Activated effector memory CD4-positive, alpha-beta T cell treated with Interleukin-2 at 50 U/mL for 16 hours (primary cell): Measurements from ENCODE around the gene RNF213.

Source experiments
- DNase-seq: peaks from one replicate; pipeline ENCODE4 v3.0.0-alpha.2; 2020

RNF213 gene

GRCh38 chr17:80260791-80261158 lies at the start of gene RNF213:
Gene RNF213, plus strand, starts transcription at chr17:80260852. Its CDS starts 2,830 bp downstream, at chr17:80263682.
- peak; percentile 46 for DNase-seq

- no peak for DNase-seq
Measured at GRCh38 chr17:80212109-80212508, 48.5 kb upstream of the RNF213 start.

DNA sequence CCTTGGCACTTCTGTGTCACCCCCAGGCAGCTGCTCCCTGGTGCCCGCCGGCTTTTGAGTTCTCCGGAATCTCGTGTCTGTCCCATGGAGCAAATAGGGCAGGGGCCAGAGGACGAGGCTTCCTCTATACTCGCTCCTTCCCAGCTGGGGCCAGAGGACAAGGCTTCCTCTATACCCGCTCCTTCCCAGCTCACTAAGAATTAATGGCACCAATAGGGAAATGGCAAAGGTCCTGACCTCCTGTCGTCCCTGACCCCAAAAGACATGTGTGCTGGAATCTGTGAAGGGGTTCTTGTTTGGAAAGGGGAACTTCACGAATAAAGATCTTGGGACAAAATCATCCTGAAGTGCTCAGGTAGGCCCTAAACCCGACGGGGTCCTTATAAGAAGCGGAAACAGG lies 48.1 kb upstream of the RNF213 start:
- no peak for DNase-seq

DNA sequence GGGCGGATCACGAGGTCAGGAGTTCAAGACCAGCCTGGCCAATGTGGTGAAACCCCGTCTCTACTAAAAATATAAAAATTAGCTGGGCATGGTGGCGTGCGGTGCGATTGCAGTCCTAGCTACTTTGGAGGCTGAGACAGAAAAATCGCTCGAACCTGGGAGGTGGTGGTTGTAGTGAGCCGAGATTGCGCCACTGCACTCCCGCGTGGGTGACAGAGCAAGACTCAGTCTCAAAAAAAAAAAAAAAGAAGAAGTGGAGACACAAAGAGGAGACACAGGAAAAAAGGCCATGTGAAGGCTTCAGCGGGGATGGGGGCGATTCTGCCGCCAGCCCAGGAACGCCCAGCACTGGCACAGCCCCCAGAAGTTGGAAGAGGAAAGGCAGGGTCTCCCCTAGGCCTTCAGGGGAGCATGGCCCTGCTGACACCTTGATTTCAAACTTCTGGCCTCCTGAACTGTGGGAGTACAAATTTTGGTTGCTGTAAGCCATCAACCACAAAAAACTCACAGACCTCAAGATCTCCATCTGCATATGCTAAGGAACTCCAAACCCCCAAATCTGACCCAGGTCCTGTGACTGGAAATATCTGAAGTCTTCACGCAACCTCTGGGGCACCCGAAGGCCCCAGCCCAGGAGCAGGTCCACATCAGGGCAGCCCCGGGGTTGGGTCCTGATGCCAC lies 47.5 kb upstream of the RNF213 start:
- no peak for DNase-seq

GRCh38 chr17:80213643-80213975 lies 47.0 kb upstream of the RNF213 start:
- no peak for DNase-seq

DNA sequence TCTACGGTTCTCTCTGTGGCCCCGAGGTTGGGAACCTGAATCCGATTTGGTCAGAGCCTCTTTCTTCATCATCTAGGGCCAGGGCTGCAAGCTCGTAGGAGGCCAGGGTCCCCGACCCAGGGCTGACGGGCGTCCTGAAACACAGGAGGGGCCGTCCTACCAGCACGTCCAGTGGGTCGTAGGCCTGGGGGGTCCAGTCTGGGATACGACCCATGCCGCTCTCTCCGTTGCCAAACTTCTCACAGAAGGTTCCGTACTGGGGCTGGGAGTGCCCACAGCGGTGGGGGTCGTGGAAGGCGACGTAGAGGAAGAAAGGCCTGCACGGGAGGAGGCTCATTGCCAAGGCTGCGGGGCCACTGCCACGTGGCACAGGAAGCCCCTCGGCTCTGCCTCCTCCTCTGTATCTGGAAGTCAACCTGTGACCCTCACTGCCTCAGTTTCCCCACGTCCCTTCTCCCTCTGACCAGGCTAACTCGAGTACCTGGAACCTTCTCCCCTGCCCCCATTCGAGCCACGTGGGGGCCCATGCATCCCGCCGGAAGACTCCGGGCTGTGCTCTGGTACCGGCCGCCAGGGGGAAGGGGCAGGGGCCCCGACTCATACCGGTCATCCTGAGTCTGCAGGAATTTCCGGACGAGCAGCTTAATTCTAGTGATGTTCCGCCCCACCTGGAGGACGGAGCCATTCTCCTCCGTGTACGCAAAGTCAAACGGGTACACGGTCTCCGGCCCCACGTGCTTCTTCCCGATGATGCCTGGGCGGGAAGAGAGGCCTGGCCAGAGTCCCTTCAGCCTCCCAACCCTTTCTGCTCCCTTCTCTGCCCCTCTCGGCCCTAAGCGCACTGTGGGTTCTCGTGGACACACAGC lies 46.4 kb upstream of the RNF213 start:
- no peak for DNase-seq

- DNase-seq: no peak
Measured at GRCh38 chr17:80214878-80215210, 45.8 kb upstream of the RNF213 start.

DNA sequence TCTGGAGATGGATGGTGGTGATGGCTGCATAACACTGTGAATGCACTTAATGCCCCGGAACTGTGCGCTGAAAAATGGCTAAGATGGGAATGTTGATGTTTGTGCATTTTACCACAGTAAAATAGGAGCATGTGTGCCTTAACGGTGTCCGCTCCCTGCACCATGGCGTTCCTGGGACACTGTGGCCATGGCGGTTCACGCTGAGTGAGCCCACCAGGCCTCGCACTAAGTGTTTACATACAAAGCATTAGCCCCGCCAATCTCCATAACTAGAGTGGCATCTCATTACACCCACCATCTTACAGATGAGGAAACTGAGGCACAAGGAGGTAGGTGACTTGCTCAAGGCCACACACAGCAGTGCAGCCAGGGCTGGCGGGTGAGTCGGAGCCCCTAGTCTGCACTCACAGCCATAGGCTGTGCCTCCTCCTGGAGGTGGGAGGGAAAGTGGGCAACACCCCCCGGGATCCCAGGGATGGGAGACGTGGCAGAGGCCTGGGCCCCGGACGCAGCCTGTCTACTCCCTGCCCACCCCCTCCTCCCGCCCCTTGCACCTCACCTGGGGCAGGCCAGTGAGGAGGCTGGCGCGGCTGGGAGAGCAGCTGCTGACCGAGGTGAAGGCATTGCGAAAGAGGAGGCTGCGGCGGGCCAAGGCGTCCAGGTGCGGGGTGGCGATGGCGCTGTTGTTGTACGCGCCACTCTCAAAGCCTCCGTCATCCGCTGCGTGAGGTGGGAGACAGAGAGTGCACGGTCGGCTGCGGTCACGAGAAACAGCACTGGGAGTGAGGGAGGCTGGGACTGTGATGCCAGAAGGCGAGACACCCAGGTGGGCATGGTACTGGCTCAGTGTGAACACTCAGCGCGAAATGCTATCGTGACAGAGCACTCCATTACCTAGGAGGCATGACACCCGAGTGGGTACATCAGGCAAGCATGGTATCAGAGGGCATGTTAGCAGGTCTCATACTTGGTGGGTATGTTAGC lies 43.9 kb upstream of the RNF213 start:
- no peak for DNase-seq

DNA sequence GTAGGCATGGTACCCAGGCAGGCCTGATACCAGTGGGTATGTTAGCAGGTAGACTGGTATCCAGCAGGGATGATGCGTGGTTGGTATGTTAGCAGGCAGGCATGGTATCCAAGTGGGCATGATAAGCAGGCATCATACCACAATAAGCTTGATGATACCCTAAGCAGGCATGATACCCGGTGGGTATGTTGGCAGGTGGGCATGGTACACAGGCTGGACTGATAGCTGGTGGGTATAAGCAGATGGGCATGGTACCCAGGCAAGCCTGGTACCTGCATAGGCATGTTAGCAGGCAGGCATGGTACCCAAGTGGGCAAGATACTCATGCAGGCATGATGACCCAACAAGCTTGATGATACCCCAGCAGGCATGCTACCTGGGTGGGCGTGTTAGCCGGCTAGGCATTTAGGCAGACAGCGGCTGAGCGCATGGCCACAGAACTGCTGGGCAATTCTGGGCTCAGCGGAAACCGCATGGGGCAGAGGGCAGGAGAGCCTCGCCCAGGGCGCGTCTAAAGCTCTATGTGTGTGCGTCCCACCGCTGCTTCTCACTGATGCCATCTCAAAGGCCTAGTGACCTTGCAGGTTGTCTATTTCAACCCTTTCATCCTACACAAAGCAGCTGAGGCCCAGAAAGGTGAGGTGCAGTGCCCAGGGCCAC lies 42.8 kb upstream of the RNF213 start:
- no peak for DNase-seq

- no peak for DNase-seq
Measured at GRCh38 chr17:80218391-80218790, 42.3 kb upstream of the RNF213 start.

DNA sequence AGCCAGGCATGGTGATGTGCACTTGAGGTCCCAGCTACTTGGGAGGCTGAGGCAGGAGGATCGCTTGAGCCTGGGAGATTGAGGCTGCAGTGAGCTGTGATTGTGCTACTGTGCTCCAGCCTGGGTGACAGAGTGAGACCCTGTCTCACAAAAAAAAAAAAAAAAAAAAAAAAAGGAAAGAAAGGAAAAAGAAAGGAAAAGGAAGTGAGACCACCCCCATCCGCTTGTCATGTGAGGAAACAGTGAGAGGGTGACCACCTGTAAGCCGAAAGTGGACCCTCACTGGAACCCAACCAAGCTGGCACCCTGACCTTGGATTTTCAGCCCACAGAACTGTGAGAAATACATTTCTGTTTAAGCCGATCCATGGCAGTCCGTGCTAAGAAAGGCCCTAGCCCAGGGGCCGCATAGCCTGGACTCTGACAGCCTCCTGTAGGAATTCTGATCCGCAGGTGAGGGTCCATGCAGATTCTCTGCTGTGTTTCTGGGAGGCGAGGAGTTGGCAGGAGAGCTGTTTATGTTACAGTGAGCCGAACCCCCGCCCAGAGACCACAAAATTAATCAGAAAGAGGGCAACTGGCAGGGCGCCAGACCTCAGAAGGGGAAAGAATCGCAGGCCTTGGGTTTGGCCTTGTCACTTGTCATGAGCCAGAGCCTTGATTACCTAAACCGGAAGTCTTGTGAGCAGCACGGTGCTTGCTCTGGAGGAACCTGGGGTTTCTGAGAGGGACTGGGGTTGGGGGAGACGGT lies 41.5 kb upstream of the RNF213 start:
- DNase-seq: peak; percentile 93

GRCh38 chr17:80219763-80220053 lies 40.9 kb upstream of the RNF213 start:
- no peak for DNase-seq

DNA sequence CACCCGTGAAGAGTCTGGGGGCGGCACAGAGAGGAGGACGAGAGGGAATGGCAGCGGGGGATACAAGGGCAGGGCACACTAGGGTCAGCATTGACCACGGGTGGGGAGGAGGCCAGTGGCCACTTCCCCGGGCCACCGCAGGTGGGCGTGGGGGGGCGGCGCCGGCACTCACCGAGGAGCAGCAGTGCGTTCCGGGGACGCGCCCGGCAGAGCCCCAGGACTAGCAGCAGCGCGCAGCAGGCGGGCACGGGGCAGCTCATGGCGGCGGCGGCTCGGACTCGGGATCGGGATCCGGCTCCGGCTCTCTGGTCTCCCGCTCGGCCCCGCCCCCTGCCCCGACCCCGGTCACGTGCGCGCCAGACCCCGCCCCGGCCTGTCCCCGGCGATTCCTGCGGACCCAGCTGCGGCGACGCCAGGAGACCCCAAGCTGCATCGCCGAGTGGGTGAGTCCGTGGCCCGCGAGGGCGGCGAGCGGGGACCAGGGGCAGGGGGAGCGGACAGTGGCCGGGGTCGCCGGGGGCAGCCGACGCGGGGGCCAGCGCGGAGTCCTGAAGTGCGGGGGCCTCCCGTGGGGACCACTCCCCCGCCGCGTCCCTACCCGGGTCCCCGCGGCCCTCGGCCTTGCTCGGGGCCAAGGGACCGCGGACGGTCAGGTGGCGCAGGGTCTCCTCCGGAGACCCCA lies 40.5 kb upstream of the RNF213 start, which contains the start of the genes SGSH and SLC26A11:
TSS of gene SGSH (minus strand) at position 280 of the 682 bp plus-strand sequence. CDS start at position 260, 20 bp downstream.
TSS of gene SLC26A11 (plus strand) at position 374 of the 682 bp plus-strand sequence. CDS start 1,134 bp downstream, outside the sequence.
- DNase-seq: peak; percentile 43

- DNase-seq: no peak
Measured at GRCh38 chr17:80220736-80221215, 39.9 kb upstream of the RNF213 start.

GRCh38 chr17:80221351-80222105 lies 39.1 kb upstream of the RNF213 start:
- no peak for DNase-seq

- no peak for DNase-seq
Measured at GRCh38 chr17:80222376-80223141, 38.1 kb upstream of the RNF213 start.

GRCh38 chr17:80223142-80223815 lies 37.4 kb upstream of the RNF213 start:
- no peak for DNase-seq

- no peak for DNase-seq
Measured at GRCh38 chr17:80223838-80224497, 36.7 kb upstream of the RNF213 start.
